Choroid plexus epithelial cell (primary cell): Measurements from ENCODE around the gene PRRT4.

ENCODE experiments used
- DNase-seq: peaks from one replicate; pipeline ENCODE4 v3.0.0-alpha.2; 2010; ENCODE audit warnings: low read depth
- H3K4me3 ChIP-seq: 2 replicates; pipeline ENCODE4 v1.5.1; 2011; ENCODE audit warnings: low read depth, mild to moderate bottlenecking, control low read depth, low read length, moderate library complexity
- TF ChIP-seq, protein P1 (sequence below): conservative IDR thresholded peaks from 2 replicates; pipeline ENCODE4 v1.5.1; 2011; ENCODE audit warnings: low read depth, mild to moderate bottlenecking, control low read depth, inconsistent platforms, low read length, moderate library complexity

The PRRT4 gene

DNA sequence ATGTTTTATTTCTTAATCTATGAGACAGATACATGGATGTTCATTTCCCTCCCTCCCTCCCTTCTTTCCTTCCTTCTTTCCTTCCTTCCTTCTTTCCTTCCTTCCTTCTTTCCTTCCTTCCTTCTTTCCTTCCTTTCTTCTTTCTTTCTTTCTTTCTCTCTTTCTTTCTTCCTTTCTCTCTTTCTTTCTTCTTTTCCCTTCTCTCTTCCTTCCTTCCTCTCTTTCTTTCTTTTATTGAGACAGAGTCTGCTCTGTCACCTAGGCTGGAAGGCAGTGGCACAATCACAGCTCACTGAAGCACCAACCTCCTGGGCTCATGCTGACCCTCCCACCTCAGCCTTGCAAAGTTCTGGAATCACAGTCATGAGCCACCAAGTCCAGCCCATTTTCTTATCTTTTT, 5.5 kb upstream of the PRRT4 start:
- no peak for DNase-seq
- no peak overlapping the region for H3K4me3 ChIP-seq
- TF ChIP-seq, protein P1, sequence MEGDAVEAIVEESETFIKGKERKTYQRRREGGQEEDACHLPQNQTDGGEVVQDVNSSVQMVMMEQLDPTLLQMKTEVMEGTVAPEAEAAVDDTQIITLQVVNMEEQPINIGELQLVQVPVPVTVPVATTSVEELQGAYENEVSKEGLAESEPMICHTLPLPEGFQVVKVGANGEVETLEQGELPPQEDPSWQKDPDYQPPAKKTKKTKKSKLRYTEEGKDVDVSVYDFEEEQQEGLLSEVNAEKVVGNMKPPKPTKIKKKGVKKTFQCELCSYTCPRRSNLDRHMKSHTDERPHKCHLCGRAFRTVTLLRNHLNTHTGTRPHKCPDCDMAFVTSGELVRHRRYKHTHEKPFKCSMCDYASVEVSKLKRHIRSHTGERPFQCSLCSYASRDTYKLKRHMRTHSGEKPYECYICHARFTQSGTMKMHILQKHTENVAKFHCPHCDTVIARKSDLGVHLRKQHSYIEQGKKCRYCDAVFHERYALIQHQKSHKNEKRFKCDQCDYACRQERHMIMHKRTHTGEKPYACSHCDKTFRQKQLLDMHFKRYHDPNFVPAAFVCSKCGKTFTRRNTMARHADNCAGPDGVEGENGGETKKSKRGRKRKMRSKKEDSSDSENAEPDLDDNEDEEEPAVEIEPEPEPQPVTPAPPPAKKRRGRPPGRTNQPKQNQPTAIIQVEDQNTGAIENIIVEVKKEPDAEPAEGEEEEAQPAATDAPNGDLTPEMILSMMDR, result no peak

DNA sequence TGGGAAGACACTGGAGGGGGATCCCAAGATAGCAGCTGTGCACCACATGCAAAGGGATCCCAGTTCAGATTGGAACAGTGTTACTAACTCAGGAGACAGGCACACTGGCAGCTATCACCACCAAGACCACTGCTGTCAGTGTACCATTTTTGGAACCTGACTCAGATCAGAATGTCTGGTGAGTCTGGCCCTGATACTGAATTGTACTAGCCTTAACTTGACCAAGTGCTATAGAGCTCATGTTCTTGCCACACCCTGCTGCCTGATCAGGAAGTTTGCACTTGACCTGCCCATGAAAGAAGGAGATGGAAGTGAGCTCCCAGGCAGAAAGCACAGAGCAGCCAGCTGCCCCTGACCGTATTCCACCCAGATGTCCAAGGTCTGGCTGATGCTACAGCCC, 4.8 kb upstream of the PRRT4 start:
- TF ChIP-seq, protein P1, result no peak
- no peak overlapping the region for H3K4me3 ChIP-seq
- no peak for DNase-seq

DNA sequence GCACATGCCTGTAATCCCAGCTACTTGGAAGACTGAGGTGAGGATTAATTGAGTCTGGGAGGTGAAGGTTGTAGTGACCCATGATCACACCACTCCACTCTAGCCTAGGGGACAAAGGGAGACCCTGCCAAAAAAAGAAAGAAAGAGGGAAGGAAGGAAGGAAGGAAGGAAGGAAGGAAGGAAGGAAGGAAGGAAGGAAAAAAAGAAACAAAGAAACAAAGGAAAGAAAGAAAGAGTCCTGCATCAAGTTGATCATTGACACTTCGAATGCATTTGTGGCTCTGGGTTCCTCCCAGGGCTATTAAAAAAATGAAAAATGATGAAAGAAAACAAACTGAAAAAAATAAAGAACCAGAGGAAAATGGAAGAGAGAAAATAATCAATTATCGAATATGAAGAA, 3.9 kb upstream of the PRRT4 start:
- no peak for DNase-seq
- TF ChIP-seq, protein P1, result no peak
- H3K4me3 ChIP-seq, result no peak overlapping the region

DNA sequence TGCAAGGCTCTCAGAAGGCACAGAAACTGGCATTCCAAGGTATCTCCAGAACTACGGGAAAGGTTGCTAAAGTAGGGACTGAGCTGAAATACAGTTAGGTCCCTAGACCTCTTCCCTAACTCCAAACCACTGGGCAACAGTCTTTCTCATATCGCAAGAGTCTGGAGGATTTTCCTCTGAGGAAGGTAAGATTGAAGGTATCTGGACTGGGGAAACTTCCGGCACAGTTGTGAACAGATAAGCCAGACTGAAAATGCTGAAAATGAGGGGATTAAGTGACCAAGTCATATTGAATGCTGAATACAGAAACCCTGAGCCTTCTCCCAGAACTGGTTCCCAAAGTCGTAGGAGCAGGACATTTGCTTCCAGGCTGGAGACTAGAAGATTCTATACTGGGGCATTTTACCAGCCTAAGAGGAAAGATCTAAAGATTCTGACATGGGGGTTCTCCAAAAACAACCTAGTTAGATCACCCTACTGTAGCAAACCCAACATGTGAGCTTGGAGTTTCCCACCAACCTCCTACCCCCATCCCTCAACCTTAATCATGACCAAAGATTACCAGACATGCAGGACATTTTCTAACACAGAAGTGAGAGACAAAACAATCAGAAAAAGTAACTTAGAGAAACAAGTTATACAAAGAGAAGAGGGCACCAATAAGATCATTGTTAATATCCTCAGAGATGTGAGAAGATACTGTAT, 2.8 kb upstream of the PRRT4 start:
- no peak for DNase-seq
- TF ChIP-seq, protein P1, result no peak
- H3K4me3 ChIP-seq, result no peak overlapping the region

- no peak overlapping the region for H3K4me3 ChIP-seq
- TF ChIP-seq, protein P1, result no peak
- no peak for DNase-seq
Observed at GRCh38 chr7:128363261-128363721, 1.8 kb upstream of the PRRT4 start.

DNA sequence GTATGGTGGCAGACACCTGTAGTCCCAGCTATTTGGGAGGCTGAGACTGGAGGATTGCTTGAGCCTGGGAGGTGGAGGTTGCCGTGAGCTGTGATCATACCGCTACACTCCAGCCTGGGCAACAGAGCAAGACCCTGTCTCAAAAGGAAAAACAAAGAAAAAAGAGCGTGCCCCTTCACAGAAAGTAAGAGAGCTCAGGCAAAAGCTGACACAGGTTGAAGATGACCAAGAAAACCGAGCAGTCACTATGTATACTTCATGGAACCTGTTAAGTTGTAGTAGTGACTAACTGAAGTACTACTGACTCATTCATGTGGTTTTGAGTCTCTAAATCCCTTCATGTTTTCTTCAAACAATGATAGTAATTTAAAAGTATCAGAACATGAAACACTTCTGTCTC, 1.2 kb upstream of the PRRT4 start:
- DNase-seq, result no peak
- TF ChIP-seq, protein P1, result no peak
- H3K4me3 ChIP-seq, result no peak overlapping the region

- H3K4me3 ChIP-seq, result no peak overlapping the region
- TF ChIP-seq, protein P1, result no peak
- no peak for DNase-seq
Observed at GRCh38 chr7:128360359-128360678, 1.2 kb downstream of the PRRT4 start.
